Stimulated activated CD8-positive, alpha-beta memory T cell treated with anti-CD3 and anti-CD28 coated beads, Interleukin-15, amount 100 ng/mL, for 4 hours (primary cell): ENCODE measurements around the gene LSM14A.
"Not testable (repeated sequence)": the region's sequence is repeated elsewhere in the genome, so short reads cannot be mapped to it uniquely, and the experiment has no call there.

Experiments
- DNase-seq, 2 donors: peaks; one replicate each; pipeline ENCODE4 v3.0.0-alpha.2; 2020; ENCODE audit warnings: low read depth in 2 of 2

The LSM14A gene

GRCh38 chr19:34158966-34159365 is 13.3 kb upstream of the LSM14A start:
- not testable (repeated sequence) for DNase-seq

GRCh38 chr19:34159541-34159940 is 12.8 kb upstream of the LSM14A start:
- DNase-seq = not testable (repeated sequence)

- DNase-seq = not testable (repeated sequence)
Measured at GRCh38 chr19:34161902-34162301, 10.4 kb upstream of the LSM14A start.

- DNase-seq = no peak
Measured at GRCh38 chr19:34165295-34165738, 7.0 kb upstream of the LSM14A start.

- DNase-seq = not testable (repeated sequence)
Measured at GRCh38 chr19:34169475-34170199, 2.7 kb upstream of the LSM14A start.

GRCh38 chr19:34171539-34171876 is 796 bp upstream of the LSM14A start:
- peak in 1 of 2 donors; percentile 3 for DNase-seq

- DNase-seq = peak in 1 of 2 donors; percentile 13
Measured at GRCh38 chr19:34172661-34173192, 423 bp downstream of the LSM14A start.

- DNase-seq = no peak
Measured at GRCh38 chr19:34173193-34173956, 1.1 kb downstream of the LSM14A start.

- not testable (repeated sequence) for DNase-seq
Measured at GRCh38 chr19:34175173-34175572, 2.9 kb downstream of the LSM14A start.

GRCh38 chr19:34176581-34176980 is 4.3 kb downstream of the LSM14A start:
- DNase-seq = no peak

GRCh38 chr19:34178274-34178610 is 5.9 kb downstream of the LSM14A start:
- DNase-seq = no peak

GRCh38 chr19:34179066-34179465 is 6.8 kb downstream of the LSM14A start:
- no peak for DNase-seq

GRCh38 chr19:34180273-34180672 is 8.0 kb downstream of the LSM14A start:
- no peak for DNase-seq

GRCh38 chr19:34180709-34181108 is 8.4 kb downstream of the LSM14A start:
- DNase-seq = no peak

GRCh38 chr19:34181111-34181864 is 9.0 kb downstream of the LSM14A start:
- DNase-seq = no peak

GRCh38 chr19:34182125-34182524 is 9.8 kb downstream of the LSM14A start:
- no peak for DNase-seq

GRCh38 chr19:34184880-34185491 is 12.7 kb downstream of the LSM14A start:
- peak in 1 of 2 donors; percentile 2 for DNase-seq

- no peak for DNase-seq
Measured at GRCh38 chr19:34186205-34186604, 13.9 kb downstream of the LSM14A start.

GRCh38 chr19:34187011-34187410 is 14.7 kb downstream of the LSM14A start:
- no peak for DNase-seq

GRCh38 chr19:34188408-34188807 is 16.1 kb downstream of the LSM14A start:
- DNase-seq = no peak

- DNase-seq = no peak
Measured at GRCh38 chr19:34189199-34189916, 17.1 kb downstream of the LSM14A start.
